SK-N-SH treated with all-trans-retinoic acid at 6 μM for 48 hours (cell line): Measurements from ENCODE around the gene LYST.
A peak's percentile ranks its signal among the peaks of the same experiment; 100 is the strongest.

Experiments used
- ATAC-seq: fragments of 200-7000 bp; cut with Tn5 transposase; 3 replicates; pipeline ENCODE4 v1.9.1; 2020; ENCODE audit warnings: mild to moderate bottlenecking, moderate library complexity
- ARNTL ChIP-seq: fragments of 450-650 bp; formaldehyde crosslinking; IDR thresholded peaks from 2 replicates; pipeline ENCODE4 v1.5.0; 2020; ENCODE audit warnings: low read depth, mild to moderate bottlenecking, moderate library complexity, borderline replicate concordance
- BACH2 ChIP-seq: fragments of 250-450 bp; sonication (Bioruptor Pico); IDR thresholded peaks from 2 replicates; pipeline ENCODE4 v1.9.0; 2021; ENCODE audit warnings: mild to moderate bottlenecking, borderline replicate concordance
- CSDC2 ChIP-seq: fragments of 250-450 bp; sonication (Bioruptor Pico); IDR thresholded peaks from 2 replicates; pipeline ENCODE4 v1.5.0; 2020; ENCODE audit warnings: mild to moderate bottlenecking, moderate library complexity
- ESRRG ChIP-seq: fragments of 250-450 bp; sonication (Bioruptor Pico); IDR thresholded peaks from 2 replicates; pipeline ENCODE4 v1.6.1; 2021; ENCODE audit warnings: mild to moderate bottlenecking
- GLIS3 ChIP-seq: fragments of 250-450 bp; sonication (Bioruptor Pico); IDR thresholded peaks from 2 replicates; pipeline ENCODE4 v1.5.0; 2020; ENCODE audit warnings: mild to moderate bottlenecking, moderate library complexity
- ISL1 ChIP-seq: fragments of 250-450 bp; sonication (Bioruptor Pico); IDR thresholded peaks from 2 replicates; pipeline ENCODE4 v2.1.2; 2022; ENCODE audit warnings: mild to moderate bottlenecking, moderate library complexity
- OSR1 ChIP-seq: fragments of 250-450 bp; sonication (Bioruptor Pico); IDR thresholded peaks from 2 replicates; pipeline ENCODE4 v1.8.0; 2022; ENCODE audit warnings: moderate library complexity, mild to moderate bottlenecking, inconsistent platforms
- PATZ1 ChIP-seq: fragments of 250-450 bp; sonication (Bioruptor Pico); IDR thresholded peaks from 2 replicates; pipeline ENCODE4 v1.8.0; 2020; ENCODE audit warnings: mild to moderate bottlenecking, moderate library complexity, borderline replicate concordance
- PPARA ChIP-seq: fragments of 250-450 bp; sonication (Bioruptor Pico); IDR thresholded peaks from 2 replicates; pipeline ENCODE4 v1.5.0; 2020; ENCODE audit warnings: mild to moderate bottlenecking, borderline replicate concordance
- RARB ChIP-seq: fragments of 250-450 bp; sonication (Bioruptor Pico); IDR thresholded peaks from 2 replicates; pipeline ENCODE4 v1.8.0; 2021; ENCODE audit warnings: mild to moderate bottlenecking, moderate library complexity
- SNAI2 ChIP-seq: fragments of 250-450 bp; sonication (Bioruptor Pico); IDR thresholded peaks from 2 replicates; pipeline ENCODE4 v1.5.0; 2020; ENCODE audit warnings: mild to moderate bottlenecking, moderate library complexity
- TCF4 ChIP-seq: fragments of 250-450 bp; sonication (Bioruptor Pico); IDR thresholded peaks from 2 replicates; pipeline ENCODE4 v1.8.0; 2021; ENCODE audit warnings: mild to moderate bottlenecking, moderate library complexity, borderline replicate concordance
- TOX ChIP-seq: fragments of 250-450 bp; sonication (Bioruptor Pico); IDR thresholded peaks from 2 replicates; pipeline ENCODE4 v1.8.0; 2021; ENCODE audit warnings: mild to moderate bottlenecking, moderate library complexity, borderline replicate concordance
- TSHZ2 ChIP-seq: fragments of 250-450 bp; sonication (Bioruptor Pico); IDR thresholded peaks from 2 replicates; pipeline ENCODE4 v1.5.0; 2020; ENCODE audit warnings: mild to moderate bottlenecking, moderate library complexity
- ZC3H10 ChIP-seq: fragments of 250-450 bp; sonication (Bioruptor Pico); IDR thresholded peaks from 2 replicates; pipeline ENCODE4 v1.5.1; 2021; ENCODE audit warnings: mild to moderate bottlenecking, moderate library complexity
- ZFP3 ChIP-seq: fragments of 250-450 bp; sonication (Bioruptor Pico); IDR thresholded peaks from 2 replicates; pipeline ENCODE4 v1.5.0; 2020; ENCODE audit warnings: mild to moderate bottlenecking, moderate library complexity
- ZFP30 ChIP-seq: fragments of 450-650 bp; formaldehyde crosslinking; IDR thresholded peaks from 2 replicates; pipeline ENCODE4 v1.5.0; 2022; ENCODE audit warnings: mild to moderate bottlenecking, moderate library complexity
- ZNF565 ChIP-seq: fragments of 450-650 bp; formaldehyde crosslinking; conservative IDR thresholded peaks from 2 replicates; pipeline ENCODE4 v1.5.0; 2020; ENCODE audit warnings: low read depth, mild to moderate bottlenecking, moderate library complexity
- ZNF8 ChIP-seq: fragments of 450-650 bp; formaldehyde crosslinking; IDR thresholded peaks from 2 replicates; pipeline ENCODE4 v1.5.0; 2020; ENCODE audit warnings: mild to moderate bottlenecking, moderate library complexity
- TF ChIP-seq, protein P1 (sequence below): fragments of 250-450 bp; sonication (Bioruptor Pico); IDR thresholded peaks from 2 replicates; pipeline ENCODE4 v1.5.1; 2020; ENCODE audit warnings: low read depth, mild to moderate bottlenecking, moderate library complexity
- TF ChIP-seq, protein P2 (sequence below): fragments of 250-450 bp; sonication (Bioruptor Pico); IDR thresholded peaks from 2 replicates; pipeline ENCODE4 v1.5.1; 2021; ENCODE audit warnings: mild to moderate bottlenecking, moderate library complexity
- TF ChIP-seq, protein P3 (sequence below): fragments of 250-450 bp; sonication (Bioruptor Pico); IDR thresholded peaks from 2 replicates; pipeline ENCODE4 v1.8.0; 2021; ENCODE audit warnings: low read depth, mild to moderate bottlenecking, moderate library complexity, borderline replicate concordance

LYST gene

DNA sequence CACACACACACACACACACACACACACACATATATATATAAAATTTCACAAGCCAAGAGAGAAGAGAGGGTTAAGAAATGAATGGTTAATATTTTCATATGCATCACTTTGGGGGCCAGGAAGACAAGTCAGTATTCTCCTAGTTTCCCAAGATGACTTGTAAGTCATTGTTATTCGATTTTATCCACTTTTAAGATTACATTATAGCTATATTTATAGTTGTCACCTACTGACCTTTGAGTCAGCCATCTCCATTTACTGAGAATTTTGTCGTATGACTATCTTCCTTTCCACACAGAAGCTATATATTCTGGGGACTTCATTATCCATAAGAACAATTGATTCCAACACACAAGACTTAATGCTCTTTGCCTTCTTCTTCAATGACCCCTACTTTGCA is 8.9 kb downstream of the LYST start:
- no peak for TF ChIP-seq TCF4 (CRISPR knock-in tag)
- no peak for TF ChIP-seq ESRRG
- TF ChIP-seq, protein P1, sequence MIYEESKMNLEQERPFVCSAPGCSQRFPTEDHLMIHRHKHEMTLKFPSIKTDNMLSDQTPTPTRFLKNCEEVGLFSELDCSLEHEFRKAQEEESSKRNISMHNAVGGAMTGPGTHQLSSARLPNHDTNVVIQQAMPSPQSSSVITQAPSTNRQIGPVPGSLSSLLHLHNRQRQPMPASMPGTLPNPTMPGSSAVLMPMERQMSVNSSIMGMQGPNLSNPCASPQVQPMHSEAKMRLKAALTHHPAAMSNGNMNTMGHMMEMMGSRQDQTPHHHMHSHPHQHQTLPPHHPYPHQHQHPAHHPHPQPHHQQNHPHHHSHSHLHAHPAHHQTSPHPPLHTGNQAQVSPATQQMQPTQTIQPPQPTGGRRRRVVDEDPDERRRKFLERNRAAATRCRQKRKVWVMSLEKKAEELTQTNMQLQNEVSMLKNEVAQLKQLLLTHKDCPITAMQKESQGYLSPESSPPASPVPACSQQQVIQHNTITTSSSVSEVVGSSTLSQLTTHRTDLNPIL (CRISPR knock-in tag): no peak
- no peak for TF ChIP-seq BACH2 (CRISPR knock-in tag)
- TF ChIP-seq ARNTL (CRISPR knock-in tag): no peak
- TF ChIP-seq TOX: no peak
- TF ChIP-seq, protein P2, sequence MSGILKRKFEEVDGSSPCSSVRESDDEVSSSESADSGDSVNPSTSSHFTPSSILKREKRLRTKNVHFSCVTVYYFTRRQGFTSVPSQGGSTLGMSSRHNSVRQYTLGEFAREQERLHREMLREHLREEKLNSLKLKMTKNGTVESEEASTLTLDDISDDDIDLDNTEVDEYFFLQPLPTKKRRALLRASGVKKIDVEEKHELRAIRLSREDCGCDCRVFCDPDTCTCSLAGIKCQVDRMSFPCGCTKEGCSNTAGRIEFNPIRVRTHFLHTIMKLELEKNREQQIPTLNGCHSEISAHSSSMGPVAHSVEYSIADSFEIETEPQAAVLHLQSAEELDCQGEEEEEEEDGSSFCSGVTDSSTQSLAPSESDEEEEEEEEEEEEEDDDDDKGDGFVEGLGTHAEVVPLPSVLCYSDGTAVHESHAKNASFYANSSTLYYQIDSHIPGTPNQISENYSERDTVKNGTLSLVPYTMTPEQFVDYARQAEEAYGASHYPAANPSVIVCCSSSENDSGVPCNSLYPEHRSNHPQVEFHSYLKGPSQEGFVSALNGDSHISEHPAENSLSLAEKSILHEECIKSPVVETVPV (CRISPR knock-in tag): no peak
- TF ChIP-seq OSR1 (CRISPR knock-in tag): no peak
- no peak for TF ChIP-seq ZNF565 (CRISPR knock-in tag)
- TF ChIP-seq SNAI2 (CRISPR knock-in tag): no peak
- no peak for TF ChIP-seq ZFP3 (CRISPR knock-in tag)
- TF ChIP-seq ZC3H10 (CRISPR knock-in tag): no peak
- TF ChIP-seq GLIS3: no peak
- no peak for TF ChIP-seq CSDC2 (CRISPR knock-in tag)
- ATAC-seq: peak; percentile 31; the same call in 2 of the 3 replicates

DNA sequence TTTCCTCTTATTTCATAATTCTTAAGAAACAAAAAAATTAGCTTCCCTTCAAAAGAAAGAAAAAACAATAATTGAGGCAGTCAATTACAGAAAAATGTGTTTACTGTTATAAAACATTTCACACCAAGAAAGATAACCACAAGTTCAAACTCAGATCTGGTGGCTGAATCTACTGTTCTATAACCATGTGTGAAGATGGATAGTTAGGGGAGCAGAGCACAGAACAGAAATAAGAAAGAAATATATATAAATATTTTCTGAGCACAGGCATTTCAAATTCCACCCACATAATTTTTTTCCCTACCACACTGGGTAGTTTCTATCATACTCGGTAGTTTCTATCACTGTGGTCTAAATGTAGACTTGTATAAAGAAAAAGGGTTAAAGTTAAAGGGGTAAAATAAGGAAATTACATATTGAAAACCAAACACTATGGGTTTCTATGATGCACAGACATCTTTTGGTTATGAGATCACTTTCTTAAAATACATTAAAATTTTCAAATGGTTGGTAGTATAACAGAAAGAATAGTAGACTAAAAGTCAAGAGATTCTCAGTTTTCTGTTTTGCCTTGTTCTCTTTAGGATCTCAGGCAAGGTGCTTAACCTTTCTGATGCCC is 10.8 kb downstream of the LYST start:
- no peak for ATAC-seq
- TF ChIP-seq PPARA (no peak), CSDC2 (CRISPR knock-in tag) (no peak), TSHZ2 (CRISPR knock-in tag) (no peak), TCF4 (CRISPR knock-in tag) (no peak), PATZ1 (CRISPR knock-in tag) (no peak), TOX (no peak), ZNF565 (CRISPR knock-in tag) (no peak), RARB (CRISPR knock-in tag) (no peak), ZC3H10 (CRISPR knock-in tag) (no peak), GLIS3 (no peak)
- TF ChIP-seq, protein P3, sequence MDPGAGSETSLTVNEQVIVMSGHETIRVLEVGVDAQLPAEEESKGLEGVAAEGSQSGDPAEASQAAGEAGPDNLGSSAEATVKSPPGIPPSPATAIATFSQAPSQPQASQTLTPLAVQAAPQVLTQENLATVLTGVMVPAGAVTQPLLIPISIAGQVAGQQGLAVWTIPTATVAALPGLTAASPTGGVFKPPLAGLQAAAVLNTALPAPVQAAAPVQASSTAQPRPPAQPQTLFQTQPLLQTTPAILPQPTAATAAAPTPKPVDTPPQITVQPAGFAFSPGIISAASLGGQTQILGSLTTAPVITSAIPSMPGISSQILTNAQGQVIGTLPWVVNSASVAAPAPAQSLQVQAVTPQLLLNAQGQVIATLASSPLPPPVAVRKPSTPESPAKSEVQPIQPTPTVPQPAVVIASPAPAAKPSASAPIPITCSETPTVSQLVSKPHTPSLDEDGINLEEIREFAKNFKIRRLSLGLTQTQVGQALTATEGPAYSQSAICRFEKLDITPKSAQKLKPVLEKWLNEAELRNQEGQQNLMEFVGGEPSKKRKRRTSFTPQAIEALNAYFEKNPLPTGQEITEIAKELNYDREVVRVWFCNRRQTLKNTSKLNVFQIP (CRISPR knock-in tag): no peak
- TF ChIP-seq, all 23 proteins: peak for 0

DNA sequence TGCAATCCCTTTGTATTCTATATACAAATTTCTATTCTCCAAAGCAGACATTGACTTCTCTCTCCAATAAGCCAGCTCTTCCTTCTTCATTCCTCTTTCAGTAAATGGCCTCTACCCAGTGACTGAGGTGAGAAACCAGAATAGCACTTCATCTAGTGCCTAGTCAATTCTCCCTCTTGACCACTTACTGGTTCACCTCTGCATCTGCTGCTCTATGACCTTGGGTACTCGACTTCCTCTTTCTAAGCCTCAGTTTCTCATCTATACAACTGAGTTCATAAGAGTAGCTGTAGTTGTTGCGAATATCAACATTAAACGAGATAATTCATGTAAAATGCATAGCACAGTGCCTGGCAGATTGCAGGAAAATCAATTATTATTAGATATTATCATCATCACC is 12.4 kb downstream of the LYST start:
- TF ChIP-seq SNAI2 (CRISPR knock-in tag) (no peak), PPARA (no peak), ZNF8 (CRISPR knock-in tag) (no peak), ZNF565 (CRISPR knock-in tag) (no peak), ISL1 (CRISPR knock-in tag) (no peak), OSR1 (CRISPR knock-in tag) (no peak), ARNTL (CRISPR knock-in tag) (no peak), ZFP30 (CRISPR knock-in tag) (no peak), CSDC2 (CRISPR knock-in tag) (no peak), ESRRG (no peak), ZC3H10 (CRISPR knock-in tag) (no peak)

More for the DNA sequence above, 12.4 kb downstream of the LYST start:
- no peak for ATAC-seq
